Measurements from ENCODE around the gene DGCR2. TPM values are rescaled to one million over a fixed set of nuclear protein-coding genes. Genes with fewer than 3 reads are reported as not detected.

The DGCR2 gene
- total RNA-seq, 2 experiments from 2014 or later = 31.9 to 35.5 TPM

DNA sequence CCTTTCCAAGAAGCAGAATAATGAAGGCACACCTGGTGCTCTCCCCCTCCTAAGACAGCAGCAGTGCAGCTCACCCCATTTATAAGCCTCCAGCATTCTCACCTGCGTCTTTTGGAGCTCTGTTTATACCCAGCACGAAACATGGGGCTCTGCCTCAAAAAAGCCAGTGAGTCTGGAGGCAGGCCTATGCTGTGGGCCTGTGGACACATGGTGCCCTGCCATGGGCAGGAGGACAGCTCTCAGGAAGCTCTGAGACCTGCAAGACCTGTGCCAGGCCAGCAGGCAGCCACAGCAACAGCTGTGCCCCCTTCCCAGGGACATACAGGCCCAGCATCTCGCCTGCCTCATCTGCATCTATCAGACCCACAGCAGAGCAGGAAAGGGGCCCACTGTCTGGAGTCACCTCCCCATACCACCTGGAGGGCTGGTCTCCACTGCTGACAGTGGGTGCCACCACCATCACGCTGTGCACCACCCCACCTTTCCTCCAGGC is 64.2 kb downstream of the DGCR2 start:
- DNase-seq (no peak), ATAC-seq (ENCODE audit: poor library complexity) (no peak)
- CTCF ChIA-PET = no interaction called here
- TF ChIP-seq, protein P1, sequence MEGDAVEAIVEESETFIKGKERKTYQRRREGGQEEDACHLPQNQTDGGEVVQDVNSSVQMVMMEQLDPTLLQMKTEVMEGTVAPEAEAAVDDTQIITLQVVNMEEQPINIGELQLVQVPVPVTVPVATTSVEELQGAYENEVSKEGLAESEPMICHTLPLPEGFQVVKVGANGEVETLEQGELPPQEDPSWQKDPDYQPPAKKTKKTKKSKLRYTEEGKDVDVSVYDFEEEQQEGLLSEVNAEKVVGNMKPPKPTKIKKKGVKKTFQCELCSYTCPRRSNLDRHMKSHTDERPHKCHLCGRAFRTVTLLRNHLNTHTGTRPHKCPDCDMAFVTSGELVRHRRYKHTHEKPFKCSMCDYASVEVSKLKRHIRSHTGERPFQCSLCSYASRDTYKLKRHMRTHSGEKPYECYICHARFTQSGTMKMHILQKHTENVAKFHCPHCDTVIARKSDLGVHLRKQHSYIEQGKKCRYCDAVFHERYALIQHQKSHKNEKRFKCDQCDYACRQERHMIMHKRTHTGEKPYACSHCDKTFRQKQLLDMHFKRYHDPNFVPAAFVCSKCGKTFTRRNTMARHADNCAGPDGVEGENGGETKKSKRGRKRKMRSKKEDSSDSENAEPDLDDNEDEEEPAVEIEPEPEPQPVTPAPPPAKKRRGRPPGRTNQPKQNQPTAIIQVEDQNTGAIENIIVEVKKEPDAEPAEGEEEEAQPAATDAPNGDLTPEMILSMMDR (IDR thresholded peaks at IDR 0.05) = no peak
- intact Hi-C loops (cut with DNase I, micrococcal nuclease) = no loop called here
- Mint-ChIP-seq H3K27me3 (no peaks in the 10 kb centered on the region), H3K36me3 (ENCODE audit: low read depth) (peaks cover 90% of the 10 kb centered on the region), H3K4me3 (no peak overlapping the region), H3K4me1 (ENCODE audit: low read depth) (no peaks in the 10 kb centered on the region), H3K9me3 (no peaks in the 10 kb centered on the region), H3K27ac (peak overlapping the region; percentile 20)
- Histone ChIP-seq H3K4me1 (ENCODE audit: insufficient read depth, low read length) (no peaks in the 10 kb centered on the region), H3K4me3 (ENCODE audit: low read length) (no peak overlapping the region), H3K9me3 (ENCODE audit: control insufficient read depth in 1 of 2, insufficient read depth in 1 of 2, low read length in 2 of 2) (no peaks in the 10 kb centered on the region), H3K27me3 (ENCODE audit: control insufficient read depth in 1 of 2, insufficient read depth in 2 of 2, low read length in 2 of 2) (no peaks in the 10 kb centered on the region), H3K36me3 (ENCODE audit: insufficient read depth, low read length) (peaks cover 83% of the 10 kb centered on the region), H3K27ac (ENCODE audit: low read depth in 1 of 2, low read length in 2 of 2) (no peak overlapping the region)
- POLR2A ChIA-PET = no interaction called here

DNA sequence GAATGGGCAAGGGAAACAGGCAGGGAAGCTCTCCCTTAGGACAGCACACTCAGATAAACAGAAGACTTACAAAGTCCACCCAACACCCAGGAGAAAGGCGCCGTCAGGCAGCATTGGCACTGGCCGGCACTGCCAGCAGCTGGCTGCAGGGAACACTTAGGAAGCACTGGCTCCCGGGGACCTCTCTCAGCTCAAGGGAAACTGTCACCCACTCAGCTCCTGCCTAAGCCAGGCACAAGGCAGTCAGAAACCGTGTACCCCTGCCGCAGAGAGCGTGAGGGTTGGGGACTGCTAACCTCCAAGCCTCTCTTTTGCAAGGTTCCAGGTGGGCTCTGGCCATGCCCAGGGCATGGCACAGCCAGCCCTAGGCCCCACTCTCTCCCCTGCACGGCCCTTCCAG is 64.7 kb downstream of the DGCR2 start:
- ATAC-seq (ENCODE audit: poor library complexity) (no peak), DNase-seq (no peak)
- ChIA-PET POLR2A (no interaction called here), CTCF (no interaction called here)
- peaks cover 83% of the 10 kb centered on the region for H3K36me3 ChIP-seq (ENCODE audit: insufficient read depth, low read length)
- Mint-ChIP-seq H3K4me1 (ENCODE audit: low read depth) (no peaks in the 10 kb centered on the region), H3K36me3 (ENCODE audit: low read depth) (peaks cover 90% of the 10 kb centered on the region), H3K4me3 (no peak overlapping the region), H3K27me3 (no peaks in the 10 kb centered on the region), H3K27ac (no peak overlapping the region), H3K9me3 (no peaks in the 10 kb centered on the region)
- intact Hi-C loops (cut with DNase I, micrococcal nuclease) = no loop called here
- no peak overlapping the region for H3K4me3 ChIP-seq (ENCODE audit: low read length)
- H3K4me1 ChIP-seq (ENCODE audit: insufficient read depth, low read length) = no peaks in the 10 kb centered on the region
- no peak overlapping the region for H3K27ac ChIP-seq (ENCODE audit: low read depth in 1 of 2, low read length in 2 of 2)
- TF ChIP-seq, protein P1 (IDR thresholded peaks at IDR 0.05) = no peak
- H3K27me3 ChIP-seq (ENCODE audit: control insufficient read depth in 1 of 2, insufficient read depth in 2 of 2, low read length in 2 of 2) = no peaks in the 10 kb centered on the region
- H3K9me3 ChIP-seq (ENCODE audit: control insufficient read depth in 1 of 2, insufficient read depth in 1 of 2, low read length in 2 of 2) = no peaks in the 10 kb centered on the region

DNA sequence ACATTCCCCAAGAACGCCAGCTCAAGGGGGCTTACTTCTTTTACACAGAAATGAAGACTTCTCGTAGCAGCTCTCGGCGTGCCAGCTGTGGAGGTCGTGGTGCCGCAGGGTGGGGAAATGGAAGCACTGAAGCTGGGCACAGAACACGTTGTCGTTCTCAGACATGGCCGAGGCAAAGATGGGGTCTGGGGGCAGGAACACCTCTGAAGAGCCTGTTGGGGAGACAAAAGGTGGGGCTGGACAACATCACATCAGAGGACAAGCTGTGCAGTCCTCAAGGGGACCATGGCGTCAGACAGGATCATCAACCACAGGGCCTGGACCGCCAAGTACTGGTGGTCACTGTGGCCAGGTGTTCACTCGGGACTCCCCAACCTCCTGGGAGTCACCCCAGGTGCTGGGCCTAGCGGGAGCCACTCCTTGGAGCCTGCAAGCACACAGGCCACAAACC is 65.2 kb downstream of the DGCR2 start:
- Mint-ChIP-seq H3K4me3 (no peak overlapping the region), H3K27me3 (no peaks in the 10 kb centered on the region), H3K9me3 (no peaks in the 10 kb centered on the region), H3K4me1 (ENCODE audit: low read depth) (no peaks in the 10 kb centered on the region), H3K27ac (no peak overlapping the region), H3K36me3 (ENCODE audit: low read depth) (peaks cover 91% of the 10 kb centered on the region)
- TF ChIP-seq, protein P1 (IDR thresholded peaks at IDR 0.05) = no peak
- no peak for ATAC-seq (ENCODE audit: poor library complexity)
- H3K27me3 ChIP-seq (ENCODE audit: control insufficient read depth in 1 of 2, insufficient read depth in 2 of 2, low read length in 2 of 2) = no peaks in the 10 kb centered on the region
- DNase-seq = no peak
- ChIA-PET CTCF (no interaction called here), POLR2A (no interaction called here)
- no peaks in the 10 kb centered on the region for H3K4me1 ChIP-seq (ENCODE audit: insufficient read depth, low read length)
- no peaks in the 10 kb centered on the region for H3K9me3 ChIP-seq (ENCODE audit: control insufficient read depth in 1 of 2, insufficient read depth in 1 of 2, low read length in 2 of 2)
- intact Hi-C loops (cut with DNase I, micrococcal nuclease) = no loop called here
- H3K36me3 ChIP-seq (ENCODE audit: insufficient read depth, low read length) = peaks cover 83% of the 10 kb centered on the region
- no peak overlapping the region for H3K27ac ChIP-seq (ENCODE audit: low read depth in 1 of 2, low read length in 2 of 2)
- H3K4me3 ChIP-seq (ENCODE audit: low read length) = no peak overlapping the region
